Smooth muscle cell of the brain vasculature (primary cell): ENCODE results near the gene TKT.
"Not testable (repeated sequence)": the region's sequence is repeated elsewhere in the genome, so short reads cannot be mapped to it uniquely, and the experiment has no call there.

Experiments
- DNase-seq: peaks from one replicate; pipeline ENCODE4 v3.0.0-alpha.2; 2012; ENCODE audit warnings: low read depth, low spot score

The TKT gene

GRCh38 chr3:53255775-53256703 is at the start of gene TKT:
TSS of gene TKT (minus strand) at chr3:53256022. CDS start at chr3:53255942, 80 bp downstream.
- no peak for DNase-seq

GRCh38 chr3:53303957-53304356 is 48.1 kb upstream of the TKT start:
- no peak for DNase-seq

- DNase-seq = no peak
Observed at GRCh38 chr3:53303549-53303948, 47.7 kb upstream of the TKT start.

- DNase-seq = no peak
Observed at GRCh38 chr3:53300826-53301225, 45.0 kb upstream of the TKT start.

GRCh38 chr3:53299611-53300023 is 43.8 kb upstream of the TKT start:
- DNase-seq = peak; percentile 10

- no peak for DNase-seq
Observed at GRCh38 chr3:53295410-53295809, 39.6 kb upstream of the TKT start.

- DNase-seq = no peak
Observed at GRCh38 chr3:53293867-53294266, 38.0 kb upstream of the TKT start.

- no peak for DNase-seq
Observed at GRCh38 chr3:53288214-53288613, 32.4 kb upstream of the TKT start.

- DNase-seq = no peak
Observed at GRCh38 chr3:53287131-53287629, 31.4 kb upstream of the TKT start.

- DNase-seq = no peak
Observed at GRCh38 chr3:53286727-53287126, 30.9 kb upstream of the TKT start.

GRCh38 chr3:53282581-53282980 is 26.8 kb upstream of the TKT start:
- DNase-seq = no peak

- no peak for DNase-seq
Observed at GRCh38 chr3:53278667-53279066, 22.8 kb upstream of the TKT start.

- DNase-seq = no peak
Observed at GRCh38 chr3:53274938-53275605, 19.2 kb upstream of the TKT start.

GRCh38 chr3:53273146-53273670 is 17.4 kb upstream of the TKT start:
- no peak for DNase-seq

- DNase-seq = peak; percentile 88
Observed at GRCh38 chr3:53269888-53270880, 14.4 kb upstream of the TKT start.

- DNase-seq = not testable (repeated sequence)
Observed at GRCh38 chr3:53269193-53269592, 13.4 kb upstream of the TKT start.

- DNase-seq = no peak
Observed at GRCh38 chr3:53267766-53268165, 11.9 kb upstream of the TKT start.

GRCh38 chr3:53264718-53265117 is 8.9 kb upstream of the TKT start:
- no peak for DNase-seq

- DNase-seq = no peak
Observed at GRCh38 chr3:53263907-53264306, 8.1 kb upstream of the TKT start.

- no peak for DNase-seq
Observed at GRCh38 chr3:53261712-53262111, 5.9 kb upstream of the TKT start.

- DNase-seq = no peak
Observed at GRCh38 chr3:53260286-53260785, 4.5 kb upstream of the TKT start.
